Measurements from ENCODE around the gene BOD1L1.

The BOD1L1 gene

DNA sequence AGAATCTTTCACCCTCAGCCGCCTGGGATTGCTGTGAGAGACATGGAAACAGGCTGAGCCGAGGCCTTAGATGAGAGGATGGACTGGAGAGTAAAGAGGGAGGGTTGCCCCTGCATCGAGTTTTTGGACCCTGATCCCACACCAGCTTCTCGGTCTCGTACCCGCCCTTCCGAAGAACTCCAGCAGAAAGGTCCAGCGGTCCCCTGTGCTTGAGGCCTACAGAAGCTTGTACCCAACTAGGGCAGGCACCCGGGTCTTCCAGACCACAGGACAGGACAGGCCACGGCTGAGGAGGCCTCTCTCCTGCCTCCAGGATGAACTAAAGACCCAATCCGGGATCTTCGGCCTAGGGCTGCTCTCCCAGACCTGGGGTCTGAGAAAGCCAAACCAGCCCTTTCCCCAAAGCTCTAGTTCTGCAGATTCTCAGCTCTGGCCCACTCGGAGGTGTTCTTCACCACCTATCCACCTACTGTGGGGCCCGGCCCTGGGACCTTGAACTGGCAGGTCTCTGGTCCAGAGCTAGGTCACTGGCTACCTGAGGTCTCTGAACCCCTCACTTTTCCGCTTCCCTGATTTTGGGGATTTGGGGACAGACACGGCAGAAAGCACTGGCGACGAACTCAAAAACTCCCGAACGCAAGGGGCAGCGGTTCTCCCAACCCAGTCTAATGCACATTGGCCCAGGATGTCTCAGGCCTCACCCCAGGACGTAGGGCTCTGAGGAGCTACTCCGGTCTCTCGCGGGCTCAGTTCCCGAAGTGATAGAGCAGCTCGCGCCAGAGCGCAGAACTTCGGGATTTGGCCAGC, 84.3 kb downstream of the BOD1L1 start:
- DNase-seq (ENCODE audit: insufficient read length, low spot score): no peak
- no peak for TF ChIP-seq POLR2A (IDR thresholded peaks at IDR 0.05; ENCODE audit: low read depth, low read length)

DNA sequence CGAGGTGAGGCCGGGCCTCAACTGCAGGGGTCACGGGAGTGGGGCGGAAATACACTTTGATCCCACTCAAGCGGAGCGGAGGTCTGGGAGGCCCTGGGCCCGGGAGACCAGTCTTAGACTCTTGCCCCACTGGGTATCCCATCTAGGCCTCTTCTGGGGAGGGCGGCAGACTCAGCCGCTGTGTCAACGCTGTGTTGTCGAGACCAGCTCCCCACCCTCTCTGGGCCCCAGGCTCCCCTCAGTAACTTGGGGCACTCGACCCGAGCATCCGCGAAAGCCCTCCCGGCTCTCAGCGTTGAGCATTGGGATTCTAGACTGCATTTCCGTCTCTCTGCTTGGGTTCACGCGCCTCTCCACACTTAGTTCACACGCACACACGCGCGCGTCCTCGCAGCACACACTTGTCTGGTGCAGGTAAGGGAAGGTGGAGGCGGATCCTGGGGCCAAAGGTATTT, 84.9 kb downstream of the BOD1L1 start:
- no peak for FAIRE-seq
- DNase-seq (ENCODE audit: insufficient read length, low spot score): no peak
- no peak for TF ChIP-seq POLR2A (IDR thresholded peaks at IDR 0.05; ENCODE audit: low read depth, low read length)

More for the DNA sequence above, 84.3 kb downstream of the BOD1L1 start:
- FAIRE-seq: no peak

DNA sequence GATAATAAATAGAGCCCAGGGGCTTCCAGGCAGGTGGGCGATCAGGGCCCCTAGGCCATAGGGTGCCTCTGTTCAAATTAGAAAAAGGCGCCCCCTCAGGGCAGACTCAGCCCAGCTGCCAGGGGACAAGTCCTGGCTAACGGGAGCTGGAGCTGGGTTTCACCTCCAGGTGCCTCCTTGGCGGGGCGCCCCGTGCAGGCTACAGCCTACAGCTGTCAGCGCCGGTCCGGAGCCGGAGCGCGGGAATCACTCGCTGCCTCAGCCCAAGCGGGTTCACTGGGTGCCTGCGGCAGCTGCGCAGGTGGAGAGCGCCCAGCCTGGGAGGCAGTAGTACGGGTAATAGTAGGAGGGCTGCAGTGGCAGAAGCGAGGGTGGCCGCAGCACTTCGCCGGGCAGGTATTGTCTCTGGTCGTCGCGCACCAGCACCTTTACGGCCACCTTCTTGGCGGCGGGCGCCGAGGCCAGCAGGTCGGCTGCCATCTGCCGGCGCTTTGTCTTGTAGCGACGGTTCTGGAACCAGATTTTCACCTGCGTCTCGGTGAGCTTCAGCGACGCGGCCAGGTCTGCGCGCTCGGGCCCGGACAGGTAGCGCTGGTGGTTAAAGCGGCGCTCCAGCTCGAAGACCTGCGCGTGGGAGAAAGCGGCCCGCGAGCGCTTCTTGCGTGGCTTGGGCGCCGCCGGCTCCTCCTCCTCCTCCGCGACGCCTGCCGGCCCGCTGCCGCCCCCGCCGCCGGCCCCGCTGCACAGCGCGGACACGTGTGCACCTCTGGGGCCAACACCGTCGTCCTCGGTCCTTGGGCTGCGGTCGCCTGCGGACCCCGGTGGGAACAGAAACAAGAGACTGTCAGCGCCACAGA, 85.6 kb downstream of the BOD1L1 start:
- no peak for FAIRE-seq
- DNase-seq (ENCODE audit: insufficient read length, low spot score): no peak
- TF ChIP-seq POLR2A (IDR thresholded peaks at IDR 0.05; ENCODE audit: low read depth, low read length): no peak

DNA sequence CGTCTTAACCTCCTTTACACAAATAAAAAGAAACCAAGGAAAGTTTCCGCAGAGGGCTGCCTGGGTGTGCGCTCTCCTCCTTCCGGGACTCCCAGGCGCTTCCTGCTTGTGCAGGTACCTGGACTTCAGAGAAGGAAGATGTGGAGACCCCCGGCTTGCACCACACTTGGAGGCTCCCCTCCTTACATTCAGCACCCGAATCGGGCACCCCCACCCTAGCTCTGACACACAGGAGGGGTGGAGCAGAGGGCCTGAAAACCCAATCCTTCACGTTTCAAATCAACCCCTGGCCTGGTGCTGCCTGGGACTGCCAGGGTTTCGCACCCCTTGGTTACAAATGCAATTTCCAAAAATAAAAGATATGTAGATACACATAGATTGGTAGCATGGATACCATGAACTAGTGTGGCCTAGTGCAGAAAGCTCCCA, 86.3 kb downstream of the BOD1L1 start:
- no peak for TF ChIP-seq POLR2A (IDR thresholded peaks at IDR 0.05; ENCODE audit: low read depth, low read length)
- FAIRE-seq (no peak), DNase-seq (ENCODE audit: insufficient read length, low spot score) (no peak)

DNA sequence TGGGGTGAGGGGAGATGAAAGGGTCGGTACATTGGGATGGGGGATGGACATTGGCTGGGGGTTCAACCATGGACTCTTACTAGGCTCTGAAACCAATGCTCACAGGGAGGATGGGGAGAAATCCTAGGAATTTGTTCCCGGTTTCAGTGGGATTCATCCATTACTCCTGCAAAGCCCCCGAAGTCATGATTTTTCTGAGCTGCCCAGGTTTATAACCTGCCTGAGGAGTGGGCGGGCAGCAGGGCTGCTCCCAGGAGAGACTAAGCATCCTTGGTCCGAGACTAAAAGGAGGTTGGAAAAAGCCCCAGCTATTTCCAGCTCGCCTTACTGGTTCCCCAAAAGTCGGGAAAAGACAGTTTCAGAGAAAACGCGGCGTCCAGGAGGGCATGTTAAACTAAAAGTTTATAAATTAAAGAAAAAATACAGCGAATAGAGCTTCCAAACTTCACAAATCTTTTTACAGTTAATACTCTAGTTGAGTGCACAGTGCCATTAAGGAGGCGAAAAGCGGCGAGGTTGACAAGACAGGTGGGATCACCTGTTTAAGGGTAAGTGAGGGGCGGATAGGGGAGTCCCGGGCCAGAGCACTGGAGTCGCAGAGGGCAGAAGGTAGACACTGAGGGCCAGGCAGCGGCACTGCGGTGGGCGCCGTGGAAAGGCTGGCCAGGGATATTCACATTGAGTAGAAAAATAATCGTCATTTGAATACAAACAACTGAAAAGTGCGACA, 86.9 kb downstream of the BOD1L1 start:
- DNase-seq (ENCODE audit: insufficient read length, low spot score) (no peak), FAIRE-seq (no peak)
- TF ChIP-seq POLR2A (IDR thresholded peaks at IDR 0.05; ENCODE audit: low read depth, low read length): no peak

DNA sequence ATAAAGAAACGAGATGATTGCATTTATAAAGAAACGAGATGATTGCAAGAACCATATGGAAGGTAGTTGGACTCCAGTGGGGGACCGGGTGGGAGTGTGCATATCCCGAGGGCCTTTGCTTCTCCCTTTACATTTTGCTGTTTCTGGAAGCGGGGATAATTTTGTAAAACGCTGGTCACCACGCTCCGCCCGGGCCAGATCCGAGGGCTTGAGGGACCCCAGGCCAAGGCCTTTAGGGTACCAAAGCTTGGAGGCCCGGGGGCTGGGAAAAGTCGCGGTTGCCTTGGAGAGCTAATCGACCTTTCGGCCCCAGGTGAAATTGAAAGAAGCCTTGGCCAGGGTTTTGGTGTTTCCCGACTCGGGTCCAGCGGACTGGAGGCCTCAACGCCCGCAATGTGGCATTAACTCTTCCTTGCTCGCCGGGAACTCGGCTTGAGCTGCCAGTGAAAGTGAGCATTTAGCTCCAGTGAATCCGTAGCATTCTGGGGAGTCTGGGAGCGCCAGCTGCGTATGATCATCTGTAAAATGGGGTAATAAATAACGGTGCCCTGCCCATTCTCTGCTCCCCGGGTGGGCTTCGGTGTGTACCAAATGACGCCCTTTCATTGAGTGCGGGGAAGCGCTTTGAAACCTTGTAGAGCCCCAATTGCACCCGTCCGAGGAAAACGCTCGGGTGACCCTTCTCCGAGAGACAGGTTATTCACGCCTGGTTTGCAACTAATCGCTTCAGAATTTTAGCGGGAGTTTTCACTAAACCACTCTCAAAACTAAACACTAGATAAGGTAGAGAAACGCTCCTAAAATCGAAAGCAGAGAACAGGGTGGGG, 87.7 kb downstream of the BOD1L1 start:
- DNase-seq (ENCODE audit: insufficient read length, low spot score): no peak

DNA sequence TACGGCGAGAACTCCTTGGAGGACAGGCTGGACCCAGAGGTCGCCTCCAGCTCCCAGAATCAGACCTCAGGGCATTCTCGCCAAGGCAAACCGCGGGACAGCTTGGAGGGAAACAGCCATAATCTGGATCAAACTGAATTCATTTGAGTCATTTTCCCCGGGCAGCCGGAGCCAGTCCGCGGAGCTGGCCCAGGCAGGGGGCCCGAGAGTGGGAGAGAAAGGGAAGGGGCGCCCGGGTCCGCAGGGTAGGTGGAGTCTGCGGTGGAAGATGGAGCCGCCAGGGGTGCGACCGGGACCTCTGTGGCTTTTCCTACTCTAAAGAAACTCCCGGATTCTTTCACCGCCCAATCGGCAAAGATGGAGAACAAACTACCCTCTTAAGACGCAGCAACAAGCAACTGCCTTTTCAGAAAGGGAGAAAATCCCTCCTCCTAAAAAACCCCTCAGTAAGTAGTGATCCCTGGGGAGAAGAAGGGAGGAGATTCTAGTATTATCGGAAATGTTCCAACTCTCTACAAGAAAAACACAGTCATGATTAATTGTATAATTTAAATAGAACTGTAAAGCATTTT, 88.4 kb downstream of the BOD1L1 start:
- TF ChIP-seq POLR2A (IDR thresholded peaks at IDR 0.05; ENCODE audit: low read depth, low read length): no peak
- DNase-seq (ENCODE audit: insufficient read length, low spot score) (no peak), FAIRE-seq (no peak)

More for the DNA sequence above, 87.7 kb downstream of the BOD1L1 start:
- no peak for FAIRE-seq
- no peak for TF ChIP-seq POLR2A (IDR thresholded peaks at IDR 0.05; ENCODE audit: low read depth, low read length)

DNA sequence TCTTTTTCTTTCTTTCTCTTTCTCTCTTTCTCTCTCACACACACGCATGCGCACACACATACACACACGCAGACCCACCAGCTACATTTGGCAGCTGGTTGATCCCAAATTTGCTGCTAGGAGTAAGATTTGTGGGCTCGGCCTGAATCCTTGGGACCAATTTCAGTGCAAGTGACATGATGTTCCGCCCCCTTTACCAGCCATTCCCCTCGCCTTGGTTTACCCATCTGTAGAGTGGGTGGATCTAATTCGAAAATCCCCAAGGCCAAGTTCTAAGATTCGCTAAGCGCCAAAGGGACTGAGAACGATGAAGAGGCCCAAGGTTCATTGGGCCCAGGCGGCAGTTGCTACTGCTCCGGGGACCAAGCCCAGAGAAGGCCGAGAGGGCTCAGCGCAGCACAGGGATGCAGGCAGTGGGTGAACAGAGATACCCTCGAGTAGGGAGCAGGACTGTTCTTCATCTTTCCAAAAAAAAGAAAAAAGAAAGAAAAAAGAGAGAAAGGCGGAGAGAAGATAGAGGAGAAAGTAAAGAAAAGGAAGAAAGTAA, 89.0 kb downstream of the BOD1L1 start:
- TF ChIP-seq POLR2A (IDR thresholded peaks at IDR 0.05; ENCODE audit: low read depth, low read length): no peak
- FAIRE-seq (no peak), DNase-seq (ENCODE audit: insufficient read length, low spot score) (no peak)

DNA sequence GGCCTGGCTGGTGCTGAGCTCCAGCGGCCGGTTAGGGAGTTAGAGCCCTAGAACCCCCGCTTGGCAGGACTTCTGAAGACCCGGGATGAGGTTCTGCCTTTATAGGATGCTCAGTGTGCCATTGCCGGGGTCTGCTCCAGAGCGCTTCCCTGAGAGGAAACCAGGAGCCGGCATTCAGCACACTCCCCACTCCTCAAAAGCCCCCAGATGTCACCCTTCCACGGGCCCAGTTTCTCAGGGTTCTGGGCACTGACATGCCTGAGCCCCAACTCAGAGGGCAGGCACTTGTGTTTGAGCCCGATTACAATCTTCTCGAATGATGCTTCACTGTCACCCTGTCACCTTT, 89.7 kb downstream of the BOD1L1 start:
- FAIRE-seq: no peak
- TF ChIP-seq POLR2A (IDR thresholded peaks at IDR 0.05; ENCODE audit: low read depth, low read length): no peak

DNA sequence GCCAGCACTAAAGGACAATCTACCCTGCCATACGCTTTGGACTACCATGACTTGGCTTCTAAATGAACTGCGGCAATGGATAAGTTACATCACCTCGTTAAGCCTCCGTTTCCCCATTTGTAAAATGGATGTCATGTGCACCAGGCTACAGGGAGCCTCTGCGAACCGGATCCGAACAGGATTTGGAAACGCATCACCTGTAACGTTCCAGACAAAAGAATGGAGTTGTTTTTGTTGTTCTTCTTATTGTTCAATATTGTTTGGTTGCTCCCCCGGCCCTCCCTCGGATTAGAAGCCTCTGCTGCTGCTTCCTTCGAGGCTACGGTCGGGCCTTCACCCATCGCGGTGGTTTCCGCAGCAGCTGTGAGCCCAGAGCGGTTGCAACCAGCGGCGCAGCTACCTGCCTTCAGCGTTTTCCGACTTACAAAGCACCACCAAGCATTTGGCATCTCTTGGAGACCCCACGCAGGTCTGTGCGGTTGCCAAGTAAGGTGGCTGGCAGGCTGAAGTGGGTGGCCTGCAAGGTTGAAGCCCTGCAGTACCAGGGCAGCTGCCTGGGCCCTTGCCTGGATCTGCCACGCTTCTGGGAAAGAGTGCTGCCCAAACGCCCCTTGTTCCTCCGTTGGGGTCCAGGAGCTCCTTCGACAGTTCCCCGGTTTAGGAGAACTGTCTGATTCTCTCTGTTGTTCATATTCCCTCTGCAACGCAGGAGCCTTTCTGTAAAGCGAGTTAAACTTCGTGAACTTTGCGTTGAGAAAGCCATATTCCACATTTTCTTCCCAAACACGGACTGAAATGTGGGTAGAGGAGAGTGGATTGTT, 90.3 kb downstream of the BOD1L1 start:
- FAIRE-seq: no peak
- no peak for DNase-seq (ENCODE audit: insufficient read length, low spot score)

More for the DNA sequence above, 89.7 kb downstream of the BOD1L1 start:
- no peak for DNase-seq (ENCODE audit: insufficient read length, low spot score)

DNA sequence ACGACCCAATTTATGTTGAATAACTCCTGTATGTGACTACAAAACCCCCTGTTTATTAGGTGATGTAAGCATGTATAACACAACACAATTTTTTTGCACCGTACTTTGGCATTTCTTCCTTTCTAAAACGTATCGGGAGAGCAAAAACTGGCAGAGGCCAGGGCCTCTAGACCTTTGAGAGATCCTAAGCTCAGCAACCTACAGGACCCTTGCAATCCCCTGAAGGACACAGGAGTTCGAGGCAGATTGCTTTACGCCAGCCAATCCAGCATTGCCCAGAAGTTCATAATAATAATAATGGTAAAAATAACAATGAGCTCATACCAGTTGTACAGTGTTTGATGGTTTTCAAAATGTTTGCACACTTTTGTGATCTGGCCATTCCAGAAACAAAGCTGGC, 90.9 kb downstream of the BOD1L1 start:
- FAIRE-seq (no peak), DNase-seq (ENCODE audit: insufficient read length, low spot score) (no peak)
- TF ChIP-seq POLR2A (IDR thresholded peaks at IDR 0.05; ENCODE audit: low read depth, low read length): no peak

More for the DNA sequence above, 90.3 kb downstream of the BOD1L1 start:
- no peak for TF ChIP-seq POLR2A (IDR thresholded peaks at IDR 0.05; ENCODE audit: low read depth, low read length)
